ENCODE measurements around the gene CDC34. TPM values are rescaled to one million over a fixed set of nuclear protein-coding genes. Genes with fewer than 3 reads are reported as not detected.
"Not testable (repeated sequence)": the region's sequence is repeated elsewhere in the genome, so short reads cannot be mapped to it uniquely, and the experiment has no call there.

The CDC34 gene
- total RNA-seq, 2 donors from 2014 or later = 31.4 to 44.5 TPM

GRCh38 chr19:575527-576506 is 44.3 kb downstream of the CDC34 start:
- Mint-ChIP-seq H3K27ac (no peak overlapping the region), H3K36me3 (ENCODE audit: low read depth) (peaks cover 36% of the 10 kb centered on the region), H3K4me1 (peaks cover 12% of the 10 kb centered on the region), H3K27me3 (no peaks in the 10 kb centered on the region), H3K9me3 (no peaks in the 10 kb centered on the region), H3K4me3 (no peak overlapping the region)
- no peak for ATAC-seq (replicated peaks)

GRCh38 chr19:576768-577438 is 45.3 kb downstream of the CDC34 start:
- Mint-ChIP-seq H3K4me1 (peaks cover 6% of the 10 kb centered on the region), H3K27ac (no peak overlapping the region), H3K9me3 (no peaks in the 10 kb centered on the region), H3K27me3 (no peaks in the 10 kb centered on the region), H3K4me3 (no peak overlapping the region), H3K36me3 (ENCODE audit: low read depth) (peaks cover 30% of the 10 kb centered on the region)
- no peak for ATAC-seq (replicated peaks)

GRCh38 chr19:577439-578392 is 46.2 kb downstream of the CDC34 start:
- no peak overlapping the region for H3K27ac Mint-ChIP-seq
- H3K9me3 Mint-ChIP-seq = no peaks in the 10 kb centered on the region
- peaks cover 31% of the 10 kb centered on the region for H3K36me3 Mint-ChIP-seq (ENCODE audit: low read depth)
- no peaks in the 10 kb centered on the region for H3K27me3 Mint-ChIP-seq
- no peak overlapping the region for H3K4me3 Mint-ChIP-seq
- peaks cover 6% of the 10 kb centered on the region for H3K4me1 Mint-ChIP-seq
- no peak for ATAC-seq (replicated peaks)

- no peak for ATAC-seq (replicated peaks)
- Mint-ChIP-seq H3K27me3 (no peaks in the 10 kb centered on the region), H3K9me3 (no peaks in the 10 kb centered on the region), H3K27ac (no peak overlapping the region), H3K4me1 (peaks cover 6% of the 10 kb centered on the region), H3K4me3 (no peak overlapping the region), H3K36me3 (ENCODE audit: low read depth) (peaks cover 32% of the 10 kb centered on the region)
Observed at GRCh38 chr19:579111-579841, 47.7 kb downstream of the CDC34 start.

- no peak overlapping the region for H3K27ac Mint-ChIP-seq
- peaks cover 32% of the 10 kb centered on the region for H3K36me3 Mint-ChIP-seq (ENCODE audit: low read depth)
- no peaks in the 10 kb centered on the region for H3K9me3 Mint-ChIP-seq
- H3K27me3 Mint-ChIP-seq = no peaks in the 10 kb centered on the region
- peaks cover 2% of the 10 kb centered on the region for H3K4me1 Mint-ChIP-seq
- ATAC-seq (replicated peaks) = no peak
- H3K4me3 Mint-ChIP-seq = no peak overlapping the region
Observed at GRCh38 chr19:579842-580155, 48.2 kb downstream of the CDC34 start.

GRCh38 chr19:580274-580835 is 48.8 kb downstream of the CDC34 start:
- H3K9me3 Mint-ChIP-seq = no peaks in the 10 kb centered on the region
- no peak for ATAC-seq (replicated peaks)
- no peaks in the 10 kb centered on the region for H3K27me3 Mint-ChIP-seq
- H3K4me1 Mint-ChIP-seq = no peaks in the 10 kb centered on the region
- H3K27ac Mint-ChIP-seq = no peak overlapping the region
- H3K36me3 Mint-ChIP-seq (ENCODE audit: low read depth) = peaks cover 32% of the 10 kb centered on the region
- H3K4me3 Mint-ChIP-seq = no peak overlapping the region

GRCh38 chr19:581399-582111 is 50.0 kb downstream of the CDC34 start:
- peaks cover 28% of the 10 kb centered on the region for H3K36me3 Mint-ChIP-seq (ENCODE audit: low read depth)
- ATAC-seq (replicated peaks) = no peak
- no peaks in the 10 kb centered on the region for H3K4me1 Mint-ChIP-seq
- H3K27me3 Mint-ChIP-seq = no peaks in the 10 kb centered on the region
- no peak overlapping the region for H3K4me3 Mint-ChIP-seq
- no peak overlapping the region for H3K27ac Mint-ChIP-seq
- H3K9me3 Mint-ChIP-seq = no peaks in the 10 kb centered on the region

GRCh38 chr19:582497-583197 is 51.1 kb downstream of the CDC34 start:
- no peak overlapping the region for H3K4me3 Mint-ChIP-seq
- no peaks in the 10 kb centered on the region for H3K9me3 Mint-ChIP-seq
- H3K27ac Mint-ChIP-seq = no peak overlapping the region
- no peaks in the 10 kb centered on the region for H3K27me3 Mint-ChIP-seq
- H3K4me1 Mint-ChIP-seq = no peaks in the 10 kb centered on the region
- peaks cover 24% of the 10 kb centered on the region for H3K36me3 Mint-ChIP-seq (ENCODE audit: low read depth)
- ATAC-seq (replicated peaks) = no peak

GRCh38 chr19:583198-583967 is 51.8 kb downstream of the CDC34 start:
- H3K27me3 Mint-ChIP-seq = no peaks in the 10 kb centered on the region
- peaks cover 18% of the 10 kb centered on the region for H3K36me3 Mint-ChIP-seq (ENCODE audit: low read depth)
- ATAC-seq (replicated peaks) = no peak
- no peak overlapping the region for H3K4me3 Mint-ChIP-seq
- H3K4me1 Mint-ChIP-seq = no peaks in the 10 kb centered on the region
- no peaks in the 10 kb centered on the region for H3K9me3 Mint-ChIP-seq
- H3K27ac Mint-ChIP-seq = no peak overlapping the region

- H3K27ac Mint-ChIP-seq = no peak overlapping the region
- no peaks in the 10 kb centered on the region for H3K4me1 Mint-ChIP-seq
- H3K36me3 Mint-ChIP-seq (ENCODE audit: low read depth) = peaks cover 16% of the 10 kb centered on the region
- H3K4me3 Mint-ChIP-seq = no peak overlapping the region
- no peaks in the 10 kb centered on the region for H3K27me3 Mint-ChIP-seq
- ATAC-seq (replicated peaks) = no peak
- H3K9me3 Mint-ChIP-seq = no peaks in the 10 kb centered on the region
Observed at GRCh38 chr19:583968-584239, 52.3 kb downstream of the CDC34 start.

GRCh38 chr19:584240-585001 is 52.9 kb downstream of the CDC34 start:
- peaks cover 16% of the 10 kb centered on the region for H3K36me3 Mint-ChIP-seq (ENCODE audit: low read depth)
- H3K4me3 Mint-ChIP-seq = no peak overlapping the region
- H3K9me3 Mint-ChIP-seq = no peaks in the 10 kb centered on the region
- H3K27me3 Mint-ChIP-seq = no peaks in the 10 kb centered on the region
- H3K27ac Mint-ChIP-seq = no peak overlapping the region
- no peaks in the 10 kb centered on the region for H3K4me1 Mint-ChIP-seq
- ATAC-seq (replicated peaks) = peak; percentile 71

GRCh38 chr19:585146-585545 is 53.6 kb downstream of the CDC34 start:
- H3K27me3 Mint-ChIP-seq; H3K9me3 Mint-ChIP-seq; H3K4me3 Mint-ChIP-seq; ATAC-seq (replicated peaks); H3K4me1 Mint-ChIP-seq; H3K27ac Mint-ChIP-seq: not testable (repeated sequence)
- H3K36me3 Mint-ChIP-seq (ENCODE audit: low read depth) = peaks cover 12% of the 10 kb centered on the region

Measured in activated T-helper 17 cell treated with anti-CD3 and anti-CD28 coated beads, Interleukin-2, amount 50 U/mL, for 72 hours (primary cell).